ENCODE results near the gene RRAGA.
"Not testable (repeated sequence)": the region's sequence is repeated elsewhere in the genome, so short reads cannot be mapped to it uniquely, and the experiment has no call there.

The RRAGA gene

DNA sequence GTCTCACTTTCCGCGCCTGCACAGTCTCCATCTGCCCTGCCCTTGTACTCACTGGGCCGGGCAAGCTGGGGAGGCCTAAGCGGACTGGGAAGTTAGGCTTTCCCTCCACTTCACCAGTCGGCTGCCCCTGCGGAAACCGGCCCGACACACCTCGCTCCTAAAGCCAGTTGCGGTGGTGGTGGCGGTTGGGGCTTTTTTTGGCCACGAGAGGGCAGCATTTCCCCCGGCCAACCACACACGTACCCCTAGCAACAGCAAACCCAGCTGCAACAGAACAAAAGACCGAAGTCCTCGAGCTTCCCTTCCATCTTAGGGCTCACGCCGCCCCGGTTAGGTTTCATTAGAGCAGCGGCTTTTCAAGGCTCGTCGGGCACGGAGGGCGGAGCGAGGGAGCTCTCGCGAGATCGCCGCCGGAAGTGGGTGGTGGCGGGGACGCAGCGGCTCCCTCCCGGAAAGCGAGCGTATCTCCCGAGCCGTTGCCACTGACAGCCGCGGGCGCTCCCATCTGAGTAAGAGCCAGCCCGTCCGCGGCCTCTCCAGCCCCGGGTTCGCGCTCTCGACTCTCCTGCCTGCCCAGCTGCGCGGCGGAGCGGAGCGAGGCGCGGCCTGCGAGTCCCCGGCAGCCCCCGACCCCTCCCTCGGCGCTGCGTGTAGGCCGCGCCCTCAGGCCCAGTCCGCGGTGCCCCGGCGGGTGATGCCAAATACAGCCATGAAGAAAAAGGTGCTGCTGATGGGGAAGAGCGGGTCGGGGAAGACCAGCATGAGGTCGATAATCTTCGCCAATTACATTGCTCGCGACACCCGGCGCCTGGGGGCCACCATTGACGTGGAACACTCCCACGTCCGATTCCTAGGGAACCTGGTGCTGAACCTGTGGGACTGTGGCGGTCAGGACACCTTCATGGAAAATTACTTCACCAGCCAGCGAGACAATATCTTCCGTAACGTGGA lies at the start of gene RRAGA:
TSS of gene RRAGA (plus strand) at position 462 of the 951 bp plus-strand sequence. CDS start at position 695, 233 bp downstream.
- peak within 1 kb of the TSS; percentile 53 to 93 (median 75) for H3K4me3 ChIP-seq
- peak within 1 kb of the TSS; percentile 63 to 100 (median 94) for H3K27ac ChIP-seq

- no peak overlapping the region for H3K4me3 ChIP-seq
- H3K27ac ChIP-seq = no peak overlapping the region
Measured at GRCh38 chr9:19000133-19000532, 49.1 kb upstream of the RRAGA start.

DNA sequence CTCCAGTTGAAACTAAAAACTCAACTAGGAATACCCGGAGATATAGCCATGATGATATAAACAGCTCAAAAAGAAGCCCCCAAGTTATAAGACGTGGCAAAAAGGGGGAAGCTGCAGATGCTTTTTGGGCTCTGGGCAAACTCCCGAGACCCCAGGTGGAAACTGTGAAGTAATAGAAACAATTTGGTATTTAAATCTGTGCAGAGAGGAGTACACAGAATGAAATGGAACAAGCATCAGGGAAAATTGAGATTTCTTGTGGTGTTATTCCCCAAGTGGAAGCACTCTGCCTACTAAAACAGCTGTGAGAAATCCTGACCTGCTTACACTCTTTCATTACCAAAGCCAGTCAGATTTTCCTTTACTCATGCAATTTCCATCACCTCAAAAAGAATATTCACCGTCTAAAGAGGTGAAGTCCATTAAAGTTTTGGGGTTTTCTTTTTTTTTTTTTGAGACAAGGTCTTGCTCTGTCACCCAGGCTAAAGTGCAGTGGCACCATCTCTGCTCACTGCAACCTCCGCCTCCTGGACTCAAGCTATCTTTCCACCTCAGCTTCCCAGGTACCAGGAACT lies 39.7 kb upstream of the RRAGA start:
- H3K27ac ChIP-seq = no peak overlapping the region
- H3K4me3 ChIP-seq = no peak overlapping the region

DNA sequence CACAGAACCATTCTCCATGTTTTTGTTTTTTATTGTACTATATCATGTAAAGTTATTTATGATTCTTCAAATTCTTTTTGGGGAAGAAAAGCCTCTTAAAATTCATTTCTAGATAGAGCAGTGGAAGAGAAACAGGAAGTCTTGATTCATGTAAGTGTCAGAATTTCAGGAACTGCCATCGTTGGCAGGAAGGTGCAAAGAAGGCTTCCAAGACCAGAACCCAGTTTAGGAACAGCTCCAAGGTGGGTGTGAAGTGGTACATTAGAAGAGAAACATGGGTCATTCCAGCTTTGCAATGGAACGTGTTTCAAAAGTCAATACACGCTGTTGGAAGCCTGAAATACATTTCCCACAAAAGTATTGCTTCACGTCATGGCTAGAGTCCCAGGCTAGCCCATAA lies 31.0 kb upstream of the RRAGA start:
- Histone ChIP-seq H3K27ac (no peak overlapping the region), H3K4me3 (no peak overlapping the region)

DNA sequence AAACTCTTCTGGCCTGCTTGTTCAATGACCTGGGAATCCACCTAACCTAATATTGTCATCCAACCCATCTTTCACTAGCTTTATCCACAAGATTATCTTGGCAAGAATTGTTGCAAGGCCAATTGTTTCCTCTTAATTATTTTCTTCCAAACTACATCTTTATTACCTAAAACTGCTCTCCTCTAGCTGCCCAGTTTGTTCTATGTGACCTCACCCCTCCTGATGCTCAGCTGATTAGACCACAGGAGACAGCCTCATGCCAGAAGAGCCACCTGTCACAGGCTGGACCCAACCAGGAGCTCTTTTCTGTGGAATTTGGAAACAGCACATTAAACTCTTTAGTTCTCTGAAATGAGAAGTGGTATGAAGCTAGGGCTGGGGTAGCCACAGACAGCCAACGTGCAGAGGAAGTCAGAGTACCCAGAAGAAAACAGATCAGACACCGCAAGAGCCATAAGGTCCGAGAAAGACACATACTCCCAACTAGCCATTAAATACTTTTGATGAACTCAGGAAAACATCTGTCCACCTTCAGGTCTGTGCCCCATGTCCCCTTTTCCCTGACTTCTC lies 28.3 kb upstream of the RRAGA start:
- Histone ChIP-seq H3K4me3 (no peak overlapping the region), H3K27ac (no peak overlapping the region)

DNA sequence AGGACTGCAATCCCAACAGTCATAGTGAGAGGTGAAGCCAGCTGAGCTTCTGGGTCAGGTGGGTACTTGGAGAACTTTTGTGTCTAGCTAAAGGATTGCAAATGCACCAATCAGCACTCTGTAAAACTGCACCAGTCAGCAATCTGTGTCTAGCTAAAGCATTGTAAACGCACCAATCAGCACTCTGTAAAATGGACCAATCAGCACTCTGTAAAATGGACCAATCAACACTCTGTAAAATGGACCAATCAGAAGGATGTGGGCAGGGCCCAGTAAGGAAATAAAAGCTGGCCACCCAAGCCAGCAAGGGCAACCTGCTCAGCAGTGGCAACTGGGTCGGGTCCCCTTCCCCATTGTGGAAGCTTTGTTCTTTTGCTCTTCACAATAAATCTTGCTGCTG lies 27.6 kb upstream of the RRAGA start:
- H3K27ac ChIP-seq, H3K4me3 ChIP-seq: not testable (repeated sequence)

GRCh38 chr9:19022206-19022605 lies 27.0 kb upstream of the RRAGA start:
- H3K4me3 ChIP-seq = no peak overlapping the region
- H3K27ac ChIP-seq = no peak overlapping the region

GRCh38 chr9:19023078-19023477 lies 26.1 kb upstream of the RRAGA start:
- H3K4me3 ChIP-seq = no peak overlapping the region
- H3K27ac ChIP-seq = no peak overlapping the region

DNA sequence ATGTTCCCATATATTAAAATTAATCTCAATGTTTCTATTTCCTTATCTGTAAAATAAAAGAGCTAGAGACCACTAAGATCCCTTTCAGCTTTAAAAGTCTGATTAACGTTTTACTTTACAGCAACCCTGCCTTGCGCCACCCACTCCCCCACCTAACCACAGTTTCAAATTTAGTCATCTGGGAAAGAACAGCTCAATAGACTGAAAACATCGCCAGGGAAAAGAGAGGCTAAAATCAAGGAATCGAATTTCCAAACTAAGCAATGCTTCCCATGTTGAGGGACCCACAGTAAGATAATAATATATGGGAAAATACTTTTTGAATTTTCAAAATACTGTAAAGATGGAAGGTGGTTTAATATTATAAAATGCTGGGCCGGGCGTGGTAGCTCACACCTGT lies 22.9 kb upstream of the RRAGA start:
- Histone ChIP-seq H3K27ac (no peak overlapping the region), H3K4me3 (no peak overlapping the region)

DNA sequence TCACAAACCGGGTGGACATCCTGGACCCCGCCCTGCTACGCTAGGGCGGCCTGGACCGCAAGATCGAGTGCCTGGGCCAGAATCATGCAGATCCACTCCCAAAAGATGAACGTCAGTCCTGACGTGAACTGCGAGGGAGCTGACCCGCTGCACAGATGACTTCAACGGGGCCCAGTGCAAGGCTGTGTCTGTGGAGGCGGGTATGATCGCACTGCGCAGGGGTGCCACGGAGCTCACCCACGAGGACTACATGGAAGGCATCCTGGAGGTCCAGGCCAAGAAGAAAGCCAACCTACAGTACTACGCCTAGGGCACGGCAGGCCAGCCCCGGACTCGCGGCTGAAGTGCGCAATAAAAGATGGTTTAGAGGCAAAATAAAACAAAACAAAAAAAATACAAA lies 21.4 kb upstream of the RRAGA start:
- H3K27ac ChIP-seq = no peak overlapping the region
- no peak overlapping the region for H3K4me3 ChIP-seq

DNA sequence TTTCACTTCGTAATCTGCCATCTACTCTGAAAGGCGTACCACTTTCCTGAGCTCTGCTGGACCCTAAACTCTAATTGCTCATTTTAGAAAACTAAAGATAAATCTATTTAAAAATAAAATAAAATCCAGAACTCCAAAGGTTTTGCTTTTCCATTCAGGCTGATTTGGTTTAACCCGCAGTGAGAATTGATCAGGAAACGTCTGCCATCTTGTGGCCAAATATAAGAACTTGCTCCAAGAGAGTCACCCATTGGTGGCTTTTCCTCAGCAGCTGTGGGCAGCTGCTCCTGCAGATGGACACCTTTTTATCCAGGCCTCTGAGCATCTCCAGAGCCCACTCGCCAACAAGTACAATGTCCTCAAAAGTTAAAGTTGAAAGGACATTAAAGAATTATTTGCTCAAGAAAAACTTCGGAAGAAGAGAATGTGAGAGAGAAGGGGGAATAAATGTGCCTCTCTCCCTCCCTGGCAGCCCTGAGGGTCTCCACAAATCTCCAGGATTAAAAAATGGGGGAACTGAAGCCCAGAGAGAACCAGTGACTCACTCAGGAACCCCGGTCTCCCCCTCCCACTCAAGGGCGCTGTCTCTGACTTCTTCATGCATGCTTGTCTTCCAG lies 20.3 kb upstream of the RRAGA start:
- H3K27ac ChIP-seq = peak overlapping the region in 1 of 21 experiments; percentile 18
- H3K4me3 ChIP-seq = no peak overlapping the region

DNA sequence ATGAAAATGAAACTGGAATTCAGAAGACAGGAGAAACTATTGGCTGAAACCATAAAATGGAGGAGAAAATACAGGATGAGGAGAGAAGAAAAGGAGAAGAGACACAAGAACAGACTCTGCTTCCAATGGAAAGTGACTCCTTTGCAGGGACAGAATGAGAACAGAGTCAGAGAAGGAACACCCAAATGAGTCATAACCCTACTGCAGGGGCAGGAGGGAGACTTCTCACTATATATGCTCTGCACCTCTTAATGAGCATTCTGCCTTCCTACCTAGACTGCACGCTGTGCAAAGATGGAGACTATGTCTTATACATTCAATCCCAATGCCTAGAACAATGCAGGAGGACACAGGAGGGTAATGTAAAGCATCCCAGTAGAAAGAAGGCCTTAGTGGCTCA lies 18.3 kb upstream of the RRAGA start:
- Histone ChIP-seq H3K27ac (no peak overlapping the region), H3K4me3 (no peak overlapping the region)

DNA sequence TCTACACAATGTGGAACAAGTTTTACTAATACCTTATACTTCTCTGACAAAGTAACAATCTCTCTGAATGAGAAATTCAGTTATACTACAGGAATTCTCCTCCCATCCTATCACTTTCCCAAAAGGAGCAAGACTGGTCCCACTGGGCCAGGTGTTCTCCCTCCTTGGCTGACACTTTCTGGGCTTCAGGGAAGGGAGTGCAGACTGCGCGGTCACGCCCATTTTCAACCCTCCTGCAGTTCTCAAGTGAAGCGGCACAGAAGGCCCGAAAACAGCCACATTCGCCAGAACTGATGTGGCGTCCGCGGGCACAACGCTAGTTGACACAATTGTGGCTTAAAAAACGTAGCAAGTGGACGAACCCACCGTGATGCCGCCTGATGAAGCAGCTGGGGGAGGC lies 16.8 kb upstream of the RRAGA start:
- no peak overlapping the region for H3K27ac ChIP-seq

GRCh38 chr9:19033015-19033414 lies 16.2 kb upstream of the RRAGA start, which contains the start of gene SAXO1:
Gene SAXO1, minus strand, starts transcription at chr9:19033209. Its CDS starts 301 bp downstream, at chr9:19032908.
- no peak within 1 kb of the TSS for H3K27ac ChIP-seq

More for the DNA sequence above, 16.8 kb upstream of the RRAGA start:
- no peak overlapping the region for H3K4me3 ChIP-seq

DNA sequence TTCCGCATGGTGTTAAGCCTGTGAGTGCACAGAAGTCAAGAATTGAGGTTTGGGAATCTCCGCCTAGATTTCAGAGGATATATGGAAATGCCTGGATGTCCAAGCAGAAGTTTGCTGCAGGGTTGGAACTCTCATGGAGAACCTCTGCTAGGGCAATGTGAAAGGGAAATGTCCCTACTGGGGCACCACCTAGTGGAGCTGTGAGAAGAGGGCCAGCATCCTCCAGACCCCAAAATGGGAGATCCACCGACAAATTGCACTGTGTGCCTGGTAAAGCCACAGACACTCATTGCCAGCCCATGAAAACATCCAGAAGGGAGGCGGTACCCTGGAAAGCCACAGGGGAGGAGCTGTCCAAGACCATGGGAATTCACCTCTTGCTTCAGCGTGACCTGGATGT lies 12.6 kb upstream of the RRAGA start:
- H3K4me3 ChIP-seq = no peak overlapping the region
- no peak overlapping the region for H3K27ac ChIP-seq

More at GRCh38 chr9:19033015-19033414, 16.2 kb upstream of the RRAGA start, which contains the start of gene SAXO1:
- H3K4me3 ChIP-seq = no peak within 1 kb of the TSS

DNA sequence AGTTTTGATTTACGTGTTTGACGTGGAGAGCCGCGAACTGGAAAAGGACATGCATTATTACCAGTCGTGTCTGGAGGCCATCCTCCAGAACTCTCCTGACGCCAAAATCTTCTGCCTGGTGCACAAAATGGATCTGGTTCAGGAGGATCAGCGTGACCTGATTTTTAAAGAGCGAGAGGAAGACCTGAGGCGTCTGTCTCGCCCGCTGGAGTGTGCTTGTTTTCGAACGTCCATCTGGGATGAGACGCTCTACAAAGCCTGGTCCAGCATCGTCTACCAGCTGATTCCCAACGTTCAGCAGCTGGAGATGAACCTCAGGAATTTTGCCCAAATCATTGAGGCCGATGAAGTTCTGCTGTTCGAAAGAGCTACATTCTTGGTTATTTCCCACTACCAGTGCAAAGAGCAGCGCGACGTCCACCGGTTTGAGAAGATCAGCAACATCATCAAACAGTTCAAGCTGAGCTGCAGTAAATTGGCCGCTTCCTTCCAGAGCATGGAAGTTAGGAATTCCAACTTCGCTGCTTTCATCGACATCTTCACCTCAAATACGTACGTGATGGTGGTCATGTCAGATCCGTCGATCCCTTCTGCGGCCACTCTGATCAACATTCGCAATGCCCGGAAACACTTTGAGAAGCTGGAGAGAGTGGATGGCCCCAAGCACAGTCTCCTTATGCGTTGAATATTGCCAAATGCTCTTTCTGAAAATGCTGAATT lies 850 bp downstream of the RRAGA start:
- H3K27ac ChIP-seq = peak overlapping the region; percentile 63 to 100 (median 94)
- H3K4me3 ChIP-seq = peak overlapping the region; percentile 53 to 93 (median 75)

DNA sequence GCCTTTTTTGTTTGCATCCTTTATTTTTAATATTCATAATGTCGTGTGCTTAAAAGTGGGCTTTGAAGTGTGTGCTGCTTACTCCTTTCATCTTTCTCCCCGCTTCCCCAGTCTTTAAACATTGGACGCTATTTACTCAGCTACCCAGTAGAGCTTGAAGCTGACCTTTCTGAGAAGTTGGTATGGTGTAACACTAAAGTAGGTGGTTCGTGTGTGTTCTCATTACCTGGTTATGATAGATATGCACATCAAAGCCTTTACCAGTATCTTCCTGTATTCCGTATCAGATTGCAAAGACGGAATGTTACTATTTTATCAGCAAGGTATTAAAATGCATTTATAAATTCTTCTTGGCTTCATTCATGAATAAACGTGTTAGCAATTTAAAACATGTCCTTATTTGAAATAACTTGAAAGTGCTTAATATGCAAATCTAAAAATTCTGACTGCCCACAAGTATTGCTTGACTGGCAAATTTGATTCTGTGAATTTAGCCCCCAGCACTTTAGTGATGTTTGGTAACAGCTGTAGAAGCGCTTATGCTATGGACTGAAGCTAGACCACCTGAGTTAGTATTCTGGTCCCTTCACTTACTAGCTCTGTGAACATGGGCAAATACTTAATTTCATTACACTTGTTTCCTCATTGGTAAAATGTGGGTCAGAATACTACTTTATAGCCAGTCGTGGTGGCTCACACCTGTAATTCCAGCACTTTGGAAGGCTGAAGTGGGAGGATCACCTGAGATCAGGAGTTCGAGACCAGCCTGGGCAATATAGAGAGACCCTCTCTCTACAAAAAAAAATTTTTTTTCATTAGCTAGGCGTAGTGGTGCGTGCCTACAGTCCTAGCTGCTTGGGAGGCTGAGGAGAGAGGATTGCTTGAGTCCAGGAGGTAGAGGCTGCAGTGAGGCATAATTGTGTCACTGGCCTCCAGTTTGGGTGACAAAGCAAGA lies 1.7 kb downstream of the RRAGA start:
- Histone ChIP-seq H3K4me3 (peak overlapping the region; percentile 53 to 93 (median 75)), H3K27ac (peak overlapping the region in 11 of 21 experiments; percentile 93 to 100 (median 97))

- no peak overlapping the region for H3K27ac ChIP-seq
- H3K4me3 ChIP-seq = no peak overlapping the region
Measured at GRCh38 chr9:19057033-19057432, 7.8 kb downstream of the RRAGA start.

All from skin epidermis (tissue), 12 donors.